ENCODE measurements around the gene CXCL16.
A peak's percentile ranks its signal among the peaks of the same experiment; 100 is the strongest.

Gene CXCL16

DNA sequence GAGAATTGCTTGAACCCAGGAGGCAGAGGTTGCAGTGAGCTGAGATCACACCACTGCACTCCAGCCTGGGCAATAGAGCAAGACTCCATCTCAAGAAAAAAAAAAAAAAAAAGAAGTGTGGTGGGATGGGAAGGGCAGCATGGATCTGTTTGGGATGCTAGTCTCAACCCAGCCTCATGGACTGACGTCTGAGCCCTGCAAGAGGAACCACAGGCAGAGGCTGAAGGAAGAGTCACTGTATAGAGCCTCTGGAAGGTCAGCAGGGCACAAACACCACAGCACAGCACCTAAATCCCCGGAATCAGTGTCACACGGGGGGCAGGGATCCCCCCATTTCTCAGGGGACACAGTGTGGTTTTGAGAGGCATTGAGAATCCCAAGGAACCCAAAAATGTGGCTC is 10.9 kb upstream of the CXCL16 start:
- ATAC-seq: no peak

GRCh38 chr17:4748686-4749085 is 9.0 kb upstream of the CXCL16 start:
- no peak for ATAC-seq

DNA sequence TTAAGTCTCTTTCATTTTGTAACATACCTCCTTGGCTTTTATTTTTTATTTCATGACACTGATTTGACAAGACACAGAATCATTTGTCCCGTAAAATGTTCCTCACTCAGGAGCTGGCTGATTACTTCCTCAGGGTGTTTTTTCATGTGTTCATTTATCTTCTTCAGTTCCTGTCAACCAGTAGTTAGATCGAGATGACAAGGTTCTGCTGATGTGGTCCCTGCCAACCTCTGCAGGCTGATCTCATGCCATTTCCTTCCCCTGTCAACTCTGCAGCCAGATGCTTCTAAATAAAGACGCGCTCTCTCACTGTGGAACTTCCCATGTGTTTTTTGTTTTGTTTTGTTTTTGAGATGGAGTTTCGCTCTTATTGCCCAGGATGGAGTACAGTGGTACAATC is 8.1 kb upstream of the CXCL16 start:
- peak in 1 of 2 donors; percentile 28 for ATAC-seq

DNA sequence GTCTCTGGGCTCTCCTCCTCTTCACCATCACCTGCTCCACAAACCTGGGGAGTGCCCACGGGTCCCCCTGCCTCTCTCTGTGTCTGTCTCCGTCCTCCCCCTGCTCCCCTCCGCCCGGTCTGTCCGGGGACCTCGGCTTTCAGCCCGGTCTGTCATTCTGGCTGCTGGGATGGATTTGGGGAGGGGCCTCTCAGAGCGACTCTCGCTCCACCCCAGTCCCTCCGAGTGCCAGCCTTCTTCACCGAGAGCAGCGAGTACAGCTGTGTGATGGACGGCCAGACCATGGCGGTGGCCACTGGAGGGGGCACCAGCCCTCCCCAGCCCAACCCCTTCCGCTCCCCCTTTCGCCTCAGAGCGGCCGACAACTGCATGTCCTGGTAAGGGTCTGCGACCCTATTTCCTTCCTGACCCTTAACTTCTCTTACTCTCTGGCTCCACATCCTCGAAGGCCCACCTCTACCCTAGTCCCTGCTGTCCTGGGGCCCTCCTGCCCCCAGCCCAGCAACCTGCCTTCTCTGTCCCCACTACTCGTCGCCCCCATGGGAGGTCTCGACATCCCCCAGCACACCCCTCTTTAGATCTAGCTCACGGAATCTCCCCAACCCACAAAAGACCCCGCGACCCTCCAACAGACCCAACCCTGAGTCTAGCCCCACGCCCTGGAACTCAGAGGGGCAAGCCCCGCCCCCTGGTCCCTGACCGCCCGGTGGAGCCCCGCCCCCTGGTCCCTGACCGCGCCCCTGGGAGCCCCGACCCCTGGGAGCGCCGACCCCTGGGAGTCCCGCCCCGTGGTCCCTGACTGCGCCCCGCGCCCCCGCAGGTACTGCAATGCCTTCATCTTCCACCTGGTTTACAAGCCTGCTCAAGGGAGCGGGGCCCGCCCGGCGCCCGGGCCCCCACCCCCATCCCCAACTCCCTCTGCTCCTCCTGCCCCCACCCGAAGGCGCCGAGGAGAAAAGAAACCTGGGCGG is 5.6 kb upstream of the CXCL16 start:
- ATAC-seq: no peak

- ATAC-seq: no peak
These were observed 4.2 kb upstream of the CXCL16 start for GRCh38 chr17:4743898-4744297.

- ATAC-seq: no peak
These were observed 3.5 kb upstream of the CXCL16 start for GRCh38 chr17:4743216-4743615.

DNA sequence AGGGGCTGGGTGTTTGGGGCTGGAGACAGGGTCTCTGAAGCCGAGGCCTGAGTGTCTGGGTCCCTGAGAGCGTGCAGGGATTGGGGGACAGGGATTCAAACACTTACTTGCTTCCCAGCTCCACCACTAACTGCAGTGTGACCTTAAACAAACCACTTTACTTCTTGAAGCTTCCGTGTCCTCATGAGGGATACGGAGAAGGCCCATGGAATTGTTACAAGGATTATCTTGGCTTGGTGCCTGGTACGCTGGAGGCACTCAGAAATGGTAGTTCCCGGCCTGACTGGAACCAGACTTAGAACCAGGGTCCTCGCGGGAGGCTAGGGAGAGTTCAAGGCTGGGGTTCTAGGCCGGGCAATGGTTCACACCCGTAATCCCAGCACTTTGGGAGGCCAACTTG is 2.9 kb upstream of the CXCL16 start:
- ATAC-seq: no peak

DNA sequence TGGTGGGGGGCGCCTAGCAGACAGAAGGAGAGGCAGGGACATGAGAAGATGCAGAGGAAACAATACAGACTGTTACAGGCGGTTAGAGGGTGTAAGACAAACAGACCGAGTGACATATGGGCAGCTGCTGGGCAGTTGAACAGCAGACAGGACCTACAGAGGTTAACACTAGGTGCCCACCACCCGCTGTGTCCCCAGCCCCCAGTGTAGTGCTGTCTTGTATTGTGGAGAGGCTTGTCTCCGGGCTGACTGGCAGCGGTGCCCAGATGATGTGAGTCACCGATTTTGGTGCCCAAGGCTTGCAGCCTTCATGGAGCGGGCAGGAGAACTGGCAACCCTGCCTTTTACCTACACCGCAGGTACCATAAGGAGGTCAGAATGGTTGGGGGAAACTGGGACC is 2.4 kb upstream of the CXCL16 start:
- no peak for ATAC-seq

GRCh38 chr17:4741544-4741943 is 1.8 kb upstream of the CXCL16 start:
- ATAC-seq: no peak

GRCh38 chr17:4740584-4740983 is 856 bp upstream of the CXCL16 start:
- no peak for ATAC-seq

- no peak for ATAC-seq
These were observed 260 bp upstream of the CXCL16 start for GRCh38 chr17:4740025-4740351.

GRCh38 chr17:4738136-4739121 is 1.3 kb downstream of the CXCL16 start:
- peak; percentile 11 to 12 for ATAC-seq

- no peak for ATAC-seq
These were observed 3.7 kb downstream of the CXCL16 start for GRCh38 chr17:4735876-4736651.

DNA sequence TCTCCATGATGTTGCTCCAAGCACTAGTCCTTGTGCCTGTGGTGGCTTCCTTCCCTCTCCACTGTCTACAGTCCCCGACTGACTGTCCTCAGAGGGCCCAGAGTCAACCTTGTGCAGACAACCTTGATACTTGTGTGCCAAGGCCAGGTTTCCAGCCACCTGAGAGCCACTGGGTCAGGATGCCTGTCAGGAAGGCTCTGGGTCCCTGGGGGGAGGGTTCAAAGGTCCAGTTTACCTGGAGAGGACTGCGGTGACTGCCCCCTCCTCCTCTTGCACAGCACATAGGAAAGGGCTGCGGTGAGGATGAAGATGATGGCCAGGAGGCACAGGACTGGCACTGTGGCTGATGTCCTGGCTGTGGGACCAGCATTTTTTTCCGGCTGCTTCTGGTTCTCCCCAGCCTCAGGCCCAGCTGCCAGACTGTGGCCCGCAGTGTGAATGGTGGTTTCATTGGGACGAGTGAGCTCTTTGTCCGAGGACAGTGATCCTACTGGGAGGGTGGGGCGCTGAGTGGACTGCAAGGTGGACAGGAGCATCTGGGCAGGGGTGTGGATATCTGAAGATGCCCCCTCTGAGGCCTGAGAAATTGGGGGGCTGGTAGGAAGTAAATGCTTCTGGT is 4.8 kb downstream of the CXCL16 start:
- ATAC-seq: no peak

- ATAC-seq: no peak
These were observed 6.6 kb downstream of the CXCL16 start for GRCh38 chr17:4733073-4733531.

GRCh38 chr17:4728124-4728523 is 11.6 kb downstream of the CXCL16 start:
- no peak for ATAC-seq

- no peak for ATAC-seq
These were observed 13.9 kb downstream of the CXCL16 start for GRCh38 chr17:4725646-4726310.

- ATAC-seq: no peak
These were observed 15.1 kb downstream of the CXCL16 start for GRCh38 chr17:4724650-4725049.

DNA sequence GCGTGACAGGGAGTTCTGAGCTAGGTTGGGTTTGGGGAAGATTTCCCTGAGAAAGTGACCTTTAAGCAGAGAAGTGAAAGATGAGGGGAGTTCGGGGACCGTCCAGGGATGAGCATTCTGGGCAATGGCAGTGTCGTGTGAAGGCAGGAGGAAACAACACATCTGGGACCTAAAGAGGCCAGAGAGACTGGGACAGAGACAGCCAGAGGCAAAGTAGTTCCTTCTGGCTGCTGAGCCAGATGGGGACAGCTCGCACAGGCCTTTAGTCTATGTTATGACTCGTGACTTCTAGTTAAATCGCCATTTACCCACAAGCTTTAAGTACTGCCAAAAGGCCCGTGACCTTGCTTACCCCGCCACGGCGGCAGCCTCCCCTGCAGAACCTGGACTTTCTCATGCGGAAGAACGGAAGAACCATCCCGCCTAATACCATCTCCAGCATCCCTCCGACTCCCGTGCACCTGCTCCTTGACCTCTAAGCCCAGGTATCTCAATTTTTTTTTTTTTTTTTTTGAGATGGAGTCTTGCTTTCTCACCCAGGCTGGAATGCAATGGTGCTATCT is 17.0 kb downstream of the CXCL16 start:
- no peak for ATAC-seq

DNA sequence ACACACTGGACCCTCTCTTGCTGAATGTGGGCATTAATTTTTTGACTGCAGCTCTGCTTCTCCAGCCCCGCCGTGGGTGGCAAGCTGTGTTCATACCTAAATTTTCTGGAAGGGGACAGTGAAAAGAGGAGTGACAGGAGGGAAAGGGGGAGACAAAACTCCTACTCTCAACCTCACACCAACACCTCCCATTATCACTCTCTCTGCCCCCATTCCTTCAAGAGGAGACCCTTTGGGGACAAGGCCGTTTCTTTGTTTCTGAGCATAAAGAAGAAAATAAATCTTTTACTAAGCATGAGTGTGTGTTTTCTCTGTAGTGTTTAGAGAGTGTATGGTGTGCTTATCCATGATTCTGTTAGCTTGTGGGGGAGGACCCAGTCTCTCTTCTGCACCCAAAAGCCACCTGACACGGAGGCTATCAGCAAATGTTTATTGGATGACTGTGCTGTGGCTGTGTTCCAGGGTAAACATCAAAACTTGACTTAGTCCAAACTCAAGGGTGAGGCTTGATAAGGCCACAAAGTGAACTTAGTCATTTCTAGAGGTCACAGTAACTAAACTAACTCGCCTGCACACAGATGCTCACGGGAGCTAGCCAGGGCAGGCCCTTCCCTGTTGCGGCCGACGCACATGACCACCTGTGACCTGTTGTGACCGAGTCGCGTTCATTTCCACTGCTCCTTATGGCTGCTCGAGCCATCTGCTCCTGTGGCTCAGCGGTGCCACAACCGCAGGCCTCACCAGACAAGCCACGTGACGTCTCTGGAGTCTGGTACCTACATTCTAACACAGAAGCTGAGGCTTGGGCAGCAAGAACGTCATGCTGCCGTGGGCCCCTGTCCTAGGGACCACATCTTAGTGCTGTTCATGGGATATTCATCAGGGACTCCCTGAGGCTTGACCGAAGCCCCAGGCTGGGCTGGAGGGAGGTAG is 18.3 kb downstream of the CXCL16 start:
- ATAC-seq: no peak
